ENCODE measurements around the gene ITIH3.

The ITIH3 gene, protein sequence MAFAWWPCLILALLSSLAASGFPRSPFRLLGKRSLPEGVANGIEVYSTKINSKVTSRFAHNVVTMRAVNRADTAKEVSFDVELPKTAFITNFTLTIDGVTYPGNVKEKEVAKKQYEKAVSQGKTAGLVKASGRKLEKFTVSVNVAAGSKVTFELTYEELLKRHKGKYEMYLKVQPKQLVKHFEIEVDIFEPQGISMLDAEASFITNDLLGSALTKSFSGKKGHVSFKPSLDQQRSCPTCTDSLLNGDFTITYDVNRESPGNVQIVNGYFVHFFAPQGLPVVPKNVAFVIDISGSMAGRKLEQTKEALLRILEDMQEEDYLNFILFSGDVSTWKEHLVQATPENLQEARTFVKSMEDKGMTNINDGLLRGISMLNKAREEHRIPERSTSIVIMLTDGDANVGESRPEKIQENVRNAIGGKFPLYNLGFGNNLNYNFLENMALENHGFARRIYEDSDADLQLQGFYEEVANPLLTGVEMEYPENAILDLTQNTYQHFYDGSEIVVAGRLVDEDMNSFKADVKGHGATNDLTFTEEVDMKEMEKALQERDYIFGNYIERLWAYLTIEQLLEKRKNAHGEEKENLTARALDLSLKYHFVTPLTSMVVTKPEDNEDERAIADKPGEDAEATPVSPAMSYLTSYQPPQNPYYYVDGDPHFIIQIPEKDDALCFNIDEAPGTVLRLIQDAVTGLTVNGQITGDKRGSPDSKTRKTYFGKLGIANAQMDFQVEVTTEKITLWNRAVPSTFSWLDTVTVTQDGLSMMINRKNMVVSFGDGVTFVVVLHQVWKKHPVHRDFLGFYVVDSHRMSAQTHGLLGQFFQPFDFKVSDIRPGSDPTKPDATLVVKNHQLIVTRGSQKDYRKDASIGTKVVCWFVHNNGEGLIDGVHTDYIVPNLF

DNA sequence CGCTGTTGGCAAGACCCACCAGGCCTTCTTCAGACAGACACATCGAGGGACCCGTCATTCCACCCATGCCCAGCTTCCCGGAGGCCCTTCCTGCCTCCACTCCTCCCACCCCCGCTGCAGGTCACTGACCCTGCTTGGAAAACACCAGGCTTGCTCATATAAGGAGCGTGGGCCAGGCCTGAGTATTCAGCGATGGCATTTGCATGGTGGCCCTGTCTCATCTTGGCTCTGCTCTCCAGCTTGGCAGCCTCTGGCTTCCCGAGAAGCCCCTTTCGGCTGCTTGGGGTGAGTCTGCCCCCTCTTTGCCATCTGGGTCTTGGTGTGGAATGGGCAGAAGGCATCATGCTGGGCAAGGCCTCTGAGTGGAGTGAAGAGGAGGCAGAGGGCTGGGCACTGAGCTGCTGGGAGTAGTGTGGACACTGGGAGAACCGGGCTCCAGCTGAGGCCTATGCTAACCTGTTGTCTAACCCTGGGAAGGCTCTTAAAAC, at the start of gene ITIH3:
TSS of gene ITIH3 (plus strand) at position 185 of the 488 bp plus-strand sequence. CDS start at position 193, 8 bp downstream.
- Histone ChIP-seq H3K27me3 (ENCODE audit: insufficient read depth, low read length) (peaks cover 2% of the 10 kb centered on the region), H3K4me1 (ENCODE audit: insufficient read depth, low read length) (peaks cover 4% of the 10 kb centered on the region), H2AFZ (ENCODE audit: low read depth, low read length) (no peak within 1 kb of the TSS), H3K9me3 (ENCODE audit: low read length) (no peaks in the 10 kb centered on the region), H3K36me3 (ENCODE audit: insufficient read depth, low read length) (no peaks in the 10 kb centered on the region), H3K4me3 (ENCODE audit: low read length) (no peak within 1 kb of the TSS)

DNA sequence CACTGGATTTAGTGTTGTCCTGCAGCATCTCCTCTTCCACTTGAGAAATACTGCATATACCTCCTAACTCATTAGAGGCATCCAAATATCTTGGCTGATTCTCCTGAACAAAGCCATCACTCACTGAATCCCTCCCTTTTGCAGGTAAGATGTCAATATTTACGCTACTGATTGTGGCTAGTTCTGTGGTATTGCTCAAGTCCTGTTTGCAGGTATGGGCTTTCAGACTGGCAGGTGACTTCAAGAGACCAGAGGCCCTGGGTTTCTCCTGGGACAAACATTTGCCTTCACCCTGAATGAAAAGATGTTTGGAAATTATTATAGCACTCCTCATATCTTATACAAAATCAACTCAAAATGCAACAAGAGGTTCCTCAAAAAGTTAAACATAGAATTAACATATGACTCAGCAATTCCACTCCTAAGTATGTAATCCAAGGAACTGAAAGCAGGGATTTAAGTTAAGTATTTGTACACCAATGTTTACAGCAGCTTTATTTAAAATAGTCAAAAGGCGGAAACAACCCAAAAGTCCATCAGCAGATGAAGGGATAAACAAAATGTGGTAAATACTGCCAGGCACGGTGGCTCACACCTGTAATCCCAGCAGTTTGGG, 42.4 kb upstream of the ITIH3 start:
- H3K4me3 ChIP-seq (ENCODE audit: low read length), result no peak overlapping the region
- no peaks in the 10 kb centered on the region for H3K9me3 ChIP-seq (ENCODE audit: low read length)
- no peaks in the 10 kb centered on the region for H3K4me1 ChIP-seq (ENCODE audit: insufficient read depth, low read length)
- peaks cover 85% of the 10 kb centered on the region for H3K36me3 ChIP-seq (ENCODE audit: insufficient read depth, low read length)
- no peaks in the 10 kb centered on the region for H3K27me3 ChIP-seq (ENCODE audit: insufficient read depth, low read length)
- no peak overlapping the region for H2AFZ ChIP-seq (ENCODE audit: low read depth, low read length)

DNA sequence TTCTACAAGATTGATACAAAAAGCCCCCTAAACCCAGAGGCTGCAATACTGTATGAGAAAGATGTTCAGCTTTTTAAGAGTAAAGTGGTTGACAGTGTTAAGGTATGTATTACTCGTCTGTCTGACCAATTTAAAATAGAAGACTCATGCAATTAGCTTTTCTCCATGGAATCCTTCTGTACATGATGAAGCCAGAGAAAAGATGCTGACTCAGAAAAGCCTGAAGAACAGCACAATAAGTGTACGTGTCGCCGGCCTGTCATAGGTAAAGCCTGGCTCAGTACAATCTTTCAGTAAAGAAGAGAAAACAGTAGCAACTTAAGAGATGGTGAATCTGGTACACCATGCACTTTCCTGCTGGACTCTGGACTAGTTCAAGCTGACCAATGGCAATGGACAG, 40.2 kb upstream of the ITIH3 start:
- no peak overlapping the region for H3K4me3 ChIP-seq (ENCODE audit: low read length)
- no peaks in the 10 kb centered on the region for H3K27me3 ChIP-seq (ENCODE audit: insufficient read depth, low read length)
- H2AFZ ChIP-seq (ENCODE audit: low read depth, low read length), result no peak overlapping the region
- no peaks in the 10 kb centered on the region for H3K9me3 ChIP-seq (ENCODE audit: low read length)
- peaks cover 87% of the 10 kb centered on the region for H3K36me3 ChIP-seq (ENCODE audit: insufficient read depth, low read length)
- no peaks in the 10 kb centered on the region for H3K4me1 ChIP-seq (ENCODE audit: insufficient read depth, low read length)

DNA sequence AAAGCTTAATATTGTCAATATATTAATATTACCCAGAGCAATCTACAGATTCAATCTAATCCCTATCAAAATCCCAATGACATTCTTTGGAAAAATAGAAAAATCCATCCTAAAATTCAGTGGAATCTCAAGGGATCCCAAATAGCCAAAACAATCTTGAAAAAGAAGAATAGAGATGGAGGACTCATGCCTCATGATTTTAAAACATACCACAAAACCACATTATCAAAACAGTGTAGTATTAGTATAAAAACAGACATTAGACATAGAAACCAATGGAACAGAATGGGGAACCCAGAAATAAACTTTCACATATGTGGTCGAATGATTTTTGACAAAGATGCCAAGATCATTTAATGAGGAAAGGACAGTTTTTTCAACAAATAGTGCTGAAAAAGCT, 38.5 kb upstream of the ITIH3 start:
- Histone ChIP-seq H3K36me3 (ENCODE audit: insufficient read depth, low read length) (peaks cover 90% of the 10 kb centered on the region), H3K9me3 (ENCODE audit: low read length) (no peaks in the 10 kb centered on the region), H3K4me1 (ENCODE audit: insufficient read depth, low read length) (no peaks in the 10 kb centered on the region), H3K27me3 (ENCODE audit: insufficient read depth, low read length) (no peaks in the 10 kb centered on the region), H3K4me3 (ENCODE audit: low read length) (no peak overlapping the region), H2AFZ (ENCODE audit: low read depth, low read length) (no peak overlapping the region)

DNA sequence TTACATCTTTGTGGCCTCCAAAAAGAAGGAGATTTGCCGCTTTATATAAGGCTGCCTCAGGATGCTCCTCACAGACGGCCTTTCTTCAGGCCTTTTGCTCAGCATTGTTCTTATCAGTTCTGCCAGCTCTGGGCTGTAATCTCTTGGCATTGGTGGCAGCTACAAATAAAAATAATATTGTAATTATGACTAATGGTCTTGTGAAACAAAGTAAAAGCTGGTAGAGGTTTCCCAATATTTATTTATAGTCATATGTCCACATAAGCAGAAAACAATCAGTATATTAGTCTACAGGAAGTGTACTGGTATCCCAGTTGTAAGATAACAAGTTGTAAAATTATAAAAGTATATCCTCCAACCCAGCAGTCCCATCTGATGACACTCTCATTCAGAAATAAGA, 31.1 kb upstream of the ITIH3 start:
- H3K27me3 ChIP-seq (ENCODE audit: insufficient read depth, low read length), result no peaks in the 10 kb centered on the region
- H3K4me3 ChIP-seq (ENCODE audit: low read length), result no peak overlapping the region
- no peak overlapping the region for H2AFZ ChIP-seq (ENCODE audit: low read depth, low read length)
- no peaks in the 10 kb centered on the region for H3K4me1 ChIP-seq (ENCODE audit: insufficient read depth, low read length)
- peaks cover 80% of the 10 kb centered on the region for H3K36me3 ChIP-seq (ENCODE audit: insufficient read depth, low read length)
- no peaks in the 10 kb centered on the region for H3K9me3 ChIP-seq (ENCODE audit: low read length)

DNA sequence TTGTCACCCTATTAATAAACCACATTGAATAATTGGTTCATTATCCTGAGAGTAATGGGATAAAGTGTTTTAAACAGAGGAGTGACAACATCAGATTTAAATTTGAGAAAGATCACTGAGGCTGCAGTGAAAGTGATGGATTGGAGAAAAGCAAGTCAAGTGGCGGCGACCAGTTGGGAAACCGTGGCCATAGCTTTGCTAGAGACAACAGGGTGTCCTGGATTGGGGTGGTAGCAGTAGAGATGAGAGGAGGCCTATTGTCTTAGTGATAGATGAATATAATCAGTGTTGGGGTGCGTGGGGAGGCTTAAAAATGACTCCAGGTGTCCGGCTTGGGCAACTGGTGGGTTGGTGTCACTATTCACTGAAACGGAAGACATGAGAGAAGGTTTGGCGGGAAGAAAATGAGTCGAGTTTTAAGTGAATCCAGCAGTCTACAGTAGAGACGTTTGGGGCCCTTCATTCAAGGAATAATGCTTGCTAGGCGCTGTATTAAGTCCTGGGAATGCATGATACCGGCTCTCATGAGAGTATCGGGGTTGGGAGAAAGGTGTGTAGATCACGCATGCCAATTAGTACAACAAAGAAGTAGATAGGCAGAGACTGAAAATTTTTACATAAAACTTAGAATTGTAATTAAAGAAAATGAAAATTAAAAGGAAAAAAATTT, 24.7 kb upstream of the ITIH3 start:
- Histone ChIP-seq H3K27me3 (ENCODE audit: insufficient read depth, low read length) (no peaks in the 10 kb centered on the region), H3K4me1 (ENCODE audit: insufficient read depth, low read length) (peaks cover 9% of the 10 kb centered on the region), H3K9me3 (ENCODE audit: low read length) (no peaks in the 10 kb centered on the region), H3K4me3 (ENCODE audit: low read length) (peak overlapping the region; percentile 61), H2AFZ (ENCODE audit: low read depth, low read length) (peak overlapping the region; percentile 88), H3K36me3 (ENCODE audit: insufficient read depth, low read length) (peaks cover 25% of the 10 kb centered on the region)

DNA sequence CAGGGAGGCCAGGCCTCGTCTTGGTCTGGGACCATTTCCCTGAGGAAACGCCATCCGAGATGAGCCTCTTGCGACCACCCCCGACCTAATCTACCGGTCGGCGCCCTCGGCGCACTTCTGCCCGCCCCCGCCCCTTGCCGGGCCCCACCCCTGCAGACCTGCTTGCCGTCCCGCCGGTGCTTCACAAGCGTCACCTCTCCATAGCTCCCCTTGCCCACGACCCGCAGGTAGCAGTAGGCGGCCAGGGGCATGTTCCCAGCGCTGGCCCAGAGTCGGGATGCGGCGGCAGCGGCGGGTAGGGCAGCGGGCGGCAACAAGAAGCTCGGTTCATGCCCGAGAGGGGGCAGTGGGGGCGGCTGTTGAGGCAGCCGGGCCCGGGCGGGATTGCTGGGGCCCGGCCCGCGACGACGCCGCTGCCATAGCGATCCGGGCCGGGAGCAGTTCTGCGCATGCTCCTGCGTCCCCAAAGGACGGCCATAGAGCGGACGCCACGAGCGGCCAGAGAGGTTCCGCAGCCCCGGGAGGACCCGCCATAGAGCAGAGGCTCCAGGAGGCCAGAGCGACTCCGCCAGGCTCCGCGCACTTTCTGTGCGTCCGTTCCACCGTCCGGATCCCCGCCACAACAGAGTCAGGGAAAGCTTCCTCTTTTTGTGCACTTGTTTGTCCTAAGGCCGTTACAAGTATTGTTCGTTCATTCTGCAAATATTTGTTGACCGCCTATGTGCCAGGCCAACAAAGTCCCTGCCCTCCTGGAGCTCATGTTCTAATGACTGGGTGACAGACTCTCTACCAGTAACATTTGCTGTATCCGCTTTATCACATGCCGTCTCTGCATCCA, 23.9 kb upstream of the ITIH3 start, which contains the start of gene NEK4:
TSS of gene NEK4 (minus strand) at position 445 of the 838 bp plus-strand sequence. CDS start at position 251, 194 bp downstream.
- H3K36me3 ChIP-seq (ENCODE audit: insufficient read depth, low read length), result peaks cover 17% of the 10 kb centered on the region
- H3K9me3 ChIP-seq (ENCODE audit: low read length), result no peaks in the 10 kb centered on the region
- peaks cover 2% of the 10 kb centered on the region for H3K27me3 ChIP-seq (ENCODE audit: insufficient read depth, low read length)
- H3K4me1 ChIP-seq (ENCODE audit: insufficient read depth, low read length), result peaks cover 9% of the 10 kb centered on the region
- peak within 1 kb of the TSS; percentile 88 for H2AFZ ChIP-seq (ENCODE audit: low read depth, low read length)
- peak within 1 kb of the TSS; percentile 61 for H3K4me3 ChIP-seq (ENCODE audit: low read length)

DNA sequence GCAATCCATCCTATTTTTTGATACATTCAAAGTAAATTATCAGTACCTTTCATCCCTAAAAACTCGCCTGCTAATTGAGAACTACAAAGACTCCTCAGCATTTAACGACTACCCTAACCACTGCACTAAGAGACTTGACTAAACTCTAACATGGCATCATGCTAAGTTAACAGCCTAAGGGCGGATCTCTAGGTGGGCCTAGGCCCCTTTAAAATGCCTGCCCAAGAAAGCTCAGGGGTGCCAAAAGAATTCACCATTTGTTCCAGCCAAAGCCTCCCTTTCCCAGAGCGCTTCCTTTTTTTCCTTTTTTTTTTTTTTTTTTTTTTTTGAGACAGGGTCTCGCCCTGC, 23.3 kb upstream of the ITIH3 start:
- H2AFZ ChIP-seq (ENCODE audit: low read depth, low read length), result peak overlapping the region; percentile 88
- peaks cover 2% of the 10 kb centered on the region for H3K27me3 ChIP-seq (ENCODE audit: insufficient read depth, low read length)
- H3K4me3 ChIP-seq (ENCODE audit: low read length), result peak overlapping the region; percentile 61
- H3K9me3 ChIP-seq (ENCODE audit: low read length), result no peaks in the 10 kb centered on the region
- H3K4me1 ChIP-seq (ENCODE audit: insufficient read depth, low read length), result peaks cover 9% of the 10 kb centered on the region
- H3K36me3 ChIP-seq (ENCODE audit: insufficient read depth, low read length), result peaks cover 11% of the 10 kb centered on the region

DNA sequence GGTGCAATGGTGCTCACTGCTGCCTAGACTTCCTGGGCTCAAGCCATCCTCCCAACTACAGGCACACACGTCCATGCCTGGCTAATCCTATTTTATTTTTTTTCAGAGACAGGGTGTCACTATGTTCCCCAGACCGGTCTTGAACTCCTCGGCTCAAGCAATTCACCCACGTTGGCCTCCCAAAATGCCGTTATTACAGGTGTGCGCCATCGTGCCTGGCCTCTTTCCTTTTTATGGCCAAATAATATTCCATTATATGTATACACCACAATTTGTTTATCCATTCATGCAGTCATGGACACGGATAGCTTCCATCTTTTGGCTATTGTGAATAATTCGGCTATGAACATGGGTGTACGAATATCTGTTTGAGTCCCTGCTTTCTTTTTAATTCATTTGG, 22.9 kb upstream of the ITIH3 start:
- peak overlapping the region; percentile 61 for H3K4me3 ChIP-seq (ENCODE audit: low read length)
- H3K27me3 ChIP-seq (ENCODE audit: insufficient read depth, low read length), result peaks cover 2% of the 10 kb centered on the region
- peak overlapping the region; percentile 88 for H2AFZ ChIP-seq (ENCODE audit: low read depth, low read length)
- no peaks in the 10 kb centered on the region for H3K9me3 ChIP-seq (ENCODE audit: low read length)
- H3K4me1 ChIP-seq (ENCODE audit: insufficient read depth, low read length), result peaks cover 9% of the 10 kb centered on the region
- peaks cover 10% of the 10 kb centered on the region for H3K36me3 ChIP-seq (ENCODE audit: insufficient read depth, low read length)

DNA sequence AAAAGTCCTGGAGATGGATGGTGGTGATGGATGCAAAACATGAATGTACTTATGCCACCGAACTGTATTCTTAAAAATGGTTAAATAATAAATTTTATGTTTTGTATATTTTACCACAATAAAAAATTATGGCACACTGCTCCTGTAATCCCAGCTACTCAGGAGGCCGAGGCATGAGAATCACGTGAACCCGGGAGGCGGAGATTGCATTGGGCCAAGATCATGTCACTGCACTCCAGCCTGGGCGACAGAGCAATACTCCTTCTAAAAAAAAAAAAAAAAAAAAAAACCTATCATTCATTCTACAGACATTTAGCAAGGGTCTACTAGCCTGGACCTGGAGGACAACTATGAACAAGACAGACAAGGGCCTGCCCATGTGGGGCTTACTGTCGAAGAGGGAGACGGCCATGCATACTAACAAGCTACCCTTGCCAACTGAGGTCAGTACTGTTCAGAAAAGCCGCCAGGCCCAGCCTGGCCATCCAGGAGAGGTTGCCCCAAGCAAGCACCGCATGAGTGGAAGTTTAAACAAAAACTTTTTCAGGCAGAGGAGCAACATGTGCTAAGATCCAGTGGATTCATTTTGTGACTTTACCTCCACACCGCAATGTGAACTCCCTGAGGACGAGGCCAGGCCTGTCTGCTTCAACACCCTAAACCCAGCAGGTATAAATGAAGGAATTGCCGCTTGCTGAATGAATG, 21.1 kb upstream of the ITIH3 start:
- Histone ChIP-seq H3K27me3 (ENCODE audit: insufficient read depth, low read length) (peaks cover 2% of the 10 kb centered on the region), H3K4me3 (ENCODE audit: low read length) (no peak overlapping the region), H2AFZ (ENCODE audit: low read depth, low read length) (no peak overlapping the region), H3K4me1 (ENCODE audit: insufficient read depth, low read length) (peaks cover 9% of the 10 kb centered on the region), H3K9me3 (ENCODE audit: low read length) (no peaks in the 10 kb centered on the region), H3K36me3 (ENCODE audit: insufficient read depth, low read length) (no peaks in the 10 kb centered on the region)

DNA sequence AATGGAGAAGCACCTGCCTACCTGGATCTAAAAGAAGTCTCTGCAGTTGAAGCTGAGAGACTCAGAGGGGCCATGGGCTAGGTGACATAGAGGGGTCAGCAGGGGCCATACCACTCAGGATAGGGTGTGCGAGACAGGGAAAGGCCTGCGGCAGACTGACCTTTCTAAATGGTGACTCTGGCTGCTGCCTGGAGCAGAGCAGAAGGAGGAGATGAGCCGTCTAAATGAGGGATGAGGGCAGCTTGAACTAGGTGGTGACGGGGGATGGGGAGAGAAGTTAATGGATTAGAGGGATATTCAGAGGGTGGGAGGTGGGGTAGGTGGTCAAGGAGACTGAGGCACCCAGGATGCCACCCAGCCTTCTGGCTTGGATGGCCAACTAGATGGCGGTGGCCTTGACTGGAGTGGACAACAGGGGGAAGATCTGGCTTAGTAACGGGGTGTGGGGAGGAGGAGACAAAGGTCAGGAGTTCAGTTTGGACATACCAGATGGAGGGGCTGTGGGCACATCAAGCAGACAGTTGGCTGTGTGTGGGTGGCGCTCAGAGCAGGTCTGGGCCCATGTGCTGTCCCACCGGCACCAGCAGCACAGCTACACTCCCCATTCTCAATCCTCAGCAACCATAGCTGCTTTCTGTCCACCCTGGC, 20.4 kb upstream of the ITIH3 start:
- Histone ChIP-seq H3K4me3 (ENCODE audit: low read length) (no peak overlapping the region), H3K9me3 (ENCODE audit: low read length) (no peaks in the 10 kb centered on the region), H3K4me1 (ENCODE audit: insufficient read depth, low read length) (peaks cover 8% of the 10 kb centered on the region), H2AFZ (ENCODE audit: low read depth, low read length) (no peak overlapping the region), H3K36me3 (ENCODE audit: insufficient read depth, low read length) (no peaks in the 10 kb centered on the region), H3K27me3 (ENCODE audit: insufficient read depth, low read length) (peaks cover 2% of the 10 kb centered on the region)
